GM18861 (cell line): Measurements from ENCODE around the gene FURIN.
"Not testable (repeated sequence)": the region's sequence is repeated elsewhere in the genome, so short reads cannot be mapped to it uniquely, and the experiment has no call there.

Experiments
- ATAC-seq: cut with Tn5 transposase; IDR thresholded peaks from one replicate; pipeline ENCODE4 v1.9.1; 2021; ENCODE audit not compliant: unreplicated experiment

FURIN gene

GRCh38 chr15:90901175-90902039 is 33.0 kb downstream of the FURIN start:
- ATAC-seq = no peak

GRCh38 chr15:90902040-90902839 is 33.9 kb downstream of the FURIN start:
- peak; percentile 64 for ATAC-seq

- peak; percentile 45 for ATAC-seq
Measured at GRCh38 chr15:90902840-90903732, 34.7 kb downstream of the FURIN start, which contains the start of gene MAN2A2. TSS of gene MAN2A2 (plus strand) at chr15:90903302. CDS start at chr15:90904208, 906 bp downstream.

- no peak for ATAC-seq
Measured at GRCh38 chr15:90903733-90904536, 35.5 kb downstream of the FURIN start.

GRCh38 chr15:90904746-90905145 is 36.4 kb downstream of the FURIN start:
- ATAC-seq = no peak

- no peak for ATAC-seq
Measured at GRCh38 chr15:90905306-90906180, 37.2 kb downstream of the FURIN start.

- ATAC-seq = no peak
Measured at GRCh38 chr15:90906181-90906849, 37.9 kb downstream of the FURIN start.

- no peak for ATAC-seq
Measured at GRCh38 chr15:90907051-90907660, 38.8 kb downstream of the FURIN start.

GRCh38 chr15:90907838-90908507 is 39.6 kb downstream of the FURIN start:
- ATAC-seq = no peak

- not testable (repeated sequence) for ATAC-seq
Measured at GRCh38 chr15:90909449-90909848, 41.1 kb downstream of the FURIN start.

GRCh38 chr15:90909976-90910375 is 41.6 kb downstream of the FURIN start:
- ATAC-seq = no peak

GRCh38 chr15:90910441-90911301 is 42.3 kb downstream of the FURIN start:
- no peak for ATAC-seq

- ATAC-seq = no peak
Measured at GRCh38 chr15:90911302-90911623, 42.9 kb downstream of the FURIN start.

GRCh38 chr15:90911906-90912769 is 43.8 kb downstream of the FURIN start:
- ATAC-seq = no peak

GRCh38 chr15:90912770-90913075 is 44.3 kb downstream of the FURIN start:
- ATAC-seq = no peak

GRCh38 chr15:90913398-90913944 is 45.1 kb downstream of the FURIN start:
- no peak for ATAC-seq
